ENCODE results near the gene WDR38.

GRCh38 chr9:124834591-124834990, 18.7 kb upstream of the WDR38 start:
- TF ChIP-seq CTCF (IDR thresholded peaks at IDR 0.05) (no peak), POLR2A (IDR thresholded peaks at IDR 0.05) (no peak)
